ENCODE results near the gene PIK3R6.

The PIK3R6 gene

GRCh38 chr17:8799570-8800212, 67.8 kb downstream of the PIK3R6 start:
- TF ChIP-seq REST (IDR thresholded peaks at IDR 0.05; ENCODE audit: low read depth) (no peak), USF1 (IDR thresholded peaks at IDR 0.05) (no peak), CEBPB (IDR thresholded peaks at IDR 0.05) (no peak), ZBTB7A (IDR thresholded peaks at IDR 0.05; ENCODE audit: low read depth) (no peak), YY1 (IDR thresholded peaks at IDR 0.05; ENCODE audit: low read depth) (no peak), TCF12 (IDR thresholded peaks at IDR 0.05; ENCODE audit: low read depth) (no peak), TEAD4 (IDR thresholded peaks at IDR 0.05) (no peak), MAX (IDR thresholded peaks at IDR 0.05) (no peak)

- TF ChIP-seq FOXM1 (IDR thresholded peaks at IDR 0.05; ENCODE audit: borderline replicate concordance, low read depth) (no peak), NFIC (IDR thresholded peaks at IDR 0.05) (no peak), TCF12 (IDR thresholded peaks at IDR 0.05; ENCODE audit: low read depth) (peak; percentile 63; the same call in 1 of the 2 replicates), YY1 (IDR thresholded peaks at IDR 0.05; ENCODE audit: low read depth) (peak; percentile 71; the same call in 1 of the 2 replicates), EGR1 (IDR thresholded peaks at IDR 0.05) (peak; percentile 68), REST (IDR thresholded peaks at IDR 0.05; ENCODE audit: low read depth) (no peak), RAD21 (IDR thresholded peaks at IDR 0.05; ENCODE audit: low read depth) (peak; percentile 72), TAF1 (IDR thresholded peaks at IDR 0.05; ENCODE audit: low read depth) (peak; percentile 19; the same call in 1 of the 2 replicates), USF1 (IDR thresholded peaks at IDR 0.05) (peak; percentile 32; the same call in 1 of the 2 replicates), MAX (IDR thresholded peaks at IDR 0.05) (peak; percentile 79), ZBTB7A (IDR thresholded peaks at IDR 0.05; ENCODE audit: low read depth) (no peak), CREB1 (IDR thresholded peaks at IDR 0.05; ENCODE audit: low read depth) (no peak)
Measured at GRCh38 chr17:8798846-8799569, 68.5 kb downstream of the PIK3R6 start, which contains the start of gene MFSD6L. Gene MFSD6L, minus strand, starts transcription at chr17:8799365. Its CDS starts 245 bp downstream, at chr17:8799120.

- no peak for TF ChIP-seq REST (IDR thresholded peaks at IDR 0.05; ENCODE audit: low read depth)
- TF ChIP-seq CEBPB (IDR thresholded peaks at IDR 0.05), result no peak
- no peak for TF ChIP-seq YY1 (IDR thresholded peaks at IDR 0.05; ENCODE audit: low read depth)
- TF ChIP-seq ZBTB7A (IDR thresholded peaks at IDR 0.05; ENCODE audit: low read depth), result no peak
- no peak for TF ChIP-seq MAX (IDR thresholded peaks at IDR 0.05)
Measured at GRCh38 chr17:8798176-8798845, 69.2 kb downstream of the PIK3R6 start.

- no peak for TF ChIP-seq EGR1 (IDR thresholded peaks at IDR 0.05)
- TF ChIP-seq REST (IDR thresholded peaks at IDR 0.05; ENCODE audit: low read depth), result no peak
- TF ChIP-seq TAF1 (IDR thresholded peaks at IDR 0.05; ENCODE audit: low read depth), result no peak
- no peak for TF ChIP-seq YY1 (IDR thresholded peaks at IDR 0.05; ENCODE audit: low read depth)
- no peak for TF ChIP-seq RAD21 (IDR thresholded peaks at IDR 0.05; ENCODE audit: low read depth)
- no peak for TF ChIP-seq CEBPB (IDR thresholded peaks at IDR 0.05)
- TF ChIP-seq USF1 (IDR thresholded peaks at IDR 0.05), result no peak
- no peak for TF ChIP-seq FOXM1 (IDR thresholded peaks at IDR 0.05; ENCODE audit: borderline replicate concordance, low read depth)
- TF ChIP-seq TCF12 (IDR thresholded peaks at IDR 0.05; ENCODE audit: low read depth), result no peak
- TF ChIP-seq TEAD4 (IDR thresholded peaks at IDR 0.05), result no peak
- no peak for TF ChIP-seq ZBTB7A (IDR thresholded peaks at IDR 0.05; ENCODE audit: low read depth)
- no peak for TF ChIP-seq NFIC (IDR thresholded peaks at IDR 0.05)
Measured at GRCh38 chr17:8797621-8798175, 69.8 kb downstream of the PIK3R6 start.

Measured in Ishikawa (cell line).